Activated T-cell treated with anti-CD3 and anti-CD28 coated beads, Interleukin-2, amount 50 U/mL, for 1 hour (primary cell): ENCODE results near the gene GATAD2B.
A peak's percentile ranks its signal among the peaks of the same experiment; 100 is the strongest.

ENCODE experiments used
- DNase-seq: peaks from one replicate; pipeline ENCODE4 v3.0.0-alpha.2; 2020

Gene GATAD2B

DNA sequence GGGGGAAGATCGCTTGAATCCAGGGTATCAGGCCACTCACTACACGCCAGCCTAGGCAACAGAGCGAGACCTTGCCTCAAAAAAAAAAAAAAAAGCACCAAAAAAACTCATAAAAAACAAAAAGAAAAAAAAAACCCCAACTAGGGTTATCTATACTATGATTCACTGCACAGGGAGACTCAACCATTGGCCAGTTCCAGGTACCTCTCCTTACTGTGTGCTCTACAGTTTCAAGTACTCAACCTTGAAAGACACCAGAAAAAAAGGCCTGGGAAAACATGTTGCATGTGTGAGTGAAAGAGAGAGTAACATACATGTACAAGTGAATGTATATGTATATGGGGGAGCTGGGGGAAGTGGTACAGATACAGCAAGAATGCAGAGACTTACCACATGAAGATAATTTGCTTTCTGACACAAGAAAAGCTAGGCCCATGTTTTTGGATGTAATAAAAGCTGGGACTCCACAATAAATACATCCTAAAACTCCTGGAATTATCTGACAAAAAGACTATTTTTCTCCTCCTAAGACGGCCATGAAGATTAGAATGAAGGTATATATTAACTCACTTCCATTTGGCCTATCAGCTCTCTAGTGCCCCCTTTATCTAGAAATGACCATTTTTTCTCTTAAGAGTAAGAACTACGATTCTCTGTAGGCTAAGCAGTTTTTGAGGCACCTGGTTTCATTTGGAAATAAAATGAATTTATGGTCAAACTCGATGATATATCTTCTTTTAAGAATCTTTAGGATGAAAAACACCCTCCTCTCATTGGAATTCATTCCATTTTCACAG, 95.4 kb downstream of the GATAD2B start:
- DNase-seq = no peak

DNA sequence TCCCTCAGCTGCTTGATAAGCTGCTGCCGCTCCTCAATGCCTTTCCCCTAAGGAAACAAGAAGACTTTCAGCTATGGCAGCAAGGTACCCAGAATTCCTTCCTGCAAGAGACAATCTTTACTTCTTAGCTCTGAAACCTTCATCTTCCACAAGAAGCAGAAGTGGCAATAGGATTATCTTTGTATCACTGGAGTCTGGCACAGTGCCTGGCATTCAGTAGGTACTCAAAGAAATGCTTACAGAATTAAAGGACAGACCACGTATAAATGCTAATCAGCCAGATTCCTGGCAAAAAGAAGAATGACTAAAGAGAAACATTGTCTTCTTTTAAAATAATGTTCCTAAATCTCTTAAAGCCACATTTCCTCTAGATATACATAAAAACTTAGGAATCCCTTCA, 103.9 kb downstream of the GATAD2B start:
- no peak for DNase-seq

- DNase-seq = no peak
Observed at GRCh38 chr1:153816283-153816889, 106.4 kb downstream of the GATAD2B start.

DNA sequence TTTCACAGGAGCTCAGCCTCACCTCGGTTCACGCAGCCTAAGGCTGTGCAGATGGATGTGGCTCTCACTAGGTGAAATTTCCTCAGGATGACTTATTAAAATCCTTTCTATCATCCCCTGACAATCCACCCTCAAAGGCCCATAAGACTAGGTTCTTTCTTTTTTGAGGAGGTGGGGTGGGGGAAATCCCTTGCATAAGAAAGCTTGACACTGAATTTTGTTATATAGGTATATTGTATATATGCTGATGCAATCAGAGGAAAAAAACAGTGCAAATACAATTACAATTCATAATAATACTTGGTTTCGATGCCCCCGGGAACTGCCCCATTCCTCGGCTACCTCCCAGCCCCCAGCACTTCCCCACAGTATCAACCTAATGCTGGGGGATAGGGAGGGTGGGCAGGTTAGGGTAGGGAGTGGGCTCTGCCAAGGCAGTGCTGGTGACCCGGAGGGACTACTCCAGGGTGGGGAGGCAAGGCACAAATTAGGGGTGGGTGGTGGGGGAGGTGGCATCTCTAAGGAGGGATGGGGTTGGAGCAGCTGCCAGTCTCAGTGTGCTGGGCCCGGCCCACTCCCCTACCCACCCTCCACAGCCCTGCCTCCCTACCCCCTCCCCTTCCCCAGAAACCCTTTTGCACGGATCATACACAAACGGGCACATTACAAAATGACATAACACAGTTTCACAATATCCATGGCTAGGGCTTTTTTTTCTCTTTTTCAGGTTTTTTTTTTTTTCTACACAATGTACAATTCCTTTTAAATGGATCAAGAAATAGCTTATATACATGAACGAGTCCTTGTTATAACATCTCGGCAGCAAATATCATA, 116.7 kb downstream of the GATAD2B start:
- DNase-seq = no peak

DNA sequence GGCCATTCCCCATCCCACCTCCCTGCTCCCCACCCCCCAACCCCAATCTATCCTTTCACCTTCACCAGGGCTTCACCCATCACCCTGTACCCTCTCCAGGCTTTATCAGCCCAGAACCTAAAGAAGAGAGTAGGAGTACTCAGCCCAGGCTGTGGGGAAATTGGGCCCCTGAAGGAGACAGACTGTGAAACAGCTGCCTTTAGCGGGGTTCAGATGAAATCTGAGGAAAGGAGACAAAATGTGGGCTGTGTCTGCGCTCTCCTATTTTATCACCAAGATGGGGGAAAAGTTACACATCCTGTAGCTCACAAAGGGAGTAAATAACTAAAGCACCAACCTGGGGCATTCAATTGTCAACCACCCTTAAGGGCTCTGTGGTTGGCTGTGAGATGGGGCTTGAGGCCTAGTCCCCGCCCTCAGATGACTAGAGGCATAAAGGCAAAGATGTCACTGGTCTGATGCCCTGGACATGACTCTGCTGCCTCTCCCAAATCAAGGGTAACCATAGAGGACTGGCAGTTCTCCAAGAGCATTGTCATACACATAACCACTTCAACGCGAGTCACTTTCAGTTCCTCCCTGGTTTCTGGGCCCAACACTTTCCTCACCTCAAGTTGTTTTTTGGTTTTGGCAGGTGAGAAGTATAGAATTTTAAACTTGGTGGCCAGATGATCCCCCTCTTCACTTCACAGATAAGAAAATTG, 117.6 kb downstream of the GATAD2B start:
- DNase-seq = peak; percentile 52

DNA sequence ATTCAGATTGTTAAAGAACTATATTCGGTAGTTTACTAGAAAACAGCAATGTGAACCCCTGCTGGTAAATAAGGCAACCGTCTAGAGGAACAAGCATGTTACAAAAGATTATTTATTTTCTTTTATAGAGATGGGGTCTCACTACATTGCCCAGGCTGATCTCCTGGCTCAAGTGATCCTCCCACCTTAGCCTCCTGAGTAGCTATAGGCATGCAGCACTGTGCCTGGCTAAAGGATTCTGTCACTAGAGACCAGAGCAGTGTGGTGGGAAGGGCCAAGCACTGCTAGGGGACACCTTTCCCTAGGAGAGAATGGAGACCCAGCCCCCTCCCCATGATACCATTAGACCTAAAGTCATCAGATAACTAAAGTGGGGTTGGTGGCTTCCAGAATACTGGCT, 118.7 kb downstream of the GATAD2B start:
- DNase-seq = peak; percentile 11

DNA sequence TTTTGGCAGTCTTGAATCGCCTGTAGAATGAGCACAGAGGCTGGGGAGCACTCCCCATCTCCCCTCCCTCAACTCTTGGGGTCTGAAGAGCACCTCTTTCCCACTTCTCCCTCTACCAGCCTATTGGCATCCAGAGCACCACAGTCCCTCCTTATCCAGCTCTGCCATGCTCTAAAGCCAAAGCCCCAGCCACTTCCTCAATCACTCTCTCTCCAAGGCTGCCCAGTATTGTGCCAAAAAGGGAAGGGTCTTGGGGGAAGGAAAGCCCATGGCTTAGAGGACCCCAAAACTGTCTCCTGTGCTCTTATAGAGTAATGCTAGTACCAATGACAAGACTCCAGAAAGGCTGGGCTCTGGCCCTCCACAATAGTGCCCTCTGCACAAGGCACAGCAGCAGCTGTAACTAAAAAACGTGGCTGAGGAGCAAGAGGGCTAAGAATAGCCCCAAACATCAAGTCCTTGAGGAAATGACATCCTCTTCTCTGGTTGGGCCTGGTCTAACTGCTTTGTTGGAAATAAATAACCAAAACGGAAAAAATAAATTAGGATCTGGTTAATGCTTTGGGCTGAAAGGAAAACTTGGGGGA, 119.2 kb downstream of the GATAD2B start:
- peak; percentile 7 for DNase-seq

DNA sequence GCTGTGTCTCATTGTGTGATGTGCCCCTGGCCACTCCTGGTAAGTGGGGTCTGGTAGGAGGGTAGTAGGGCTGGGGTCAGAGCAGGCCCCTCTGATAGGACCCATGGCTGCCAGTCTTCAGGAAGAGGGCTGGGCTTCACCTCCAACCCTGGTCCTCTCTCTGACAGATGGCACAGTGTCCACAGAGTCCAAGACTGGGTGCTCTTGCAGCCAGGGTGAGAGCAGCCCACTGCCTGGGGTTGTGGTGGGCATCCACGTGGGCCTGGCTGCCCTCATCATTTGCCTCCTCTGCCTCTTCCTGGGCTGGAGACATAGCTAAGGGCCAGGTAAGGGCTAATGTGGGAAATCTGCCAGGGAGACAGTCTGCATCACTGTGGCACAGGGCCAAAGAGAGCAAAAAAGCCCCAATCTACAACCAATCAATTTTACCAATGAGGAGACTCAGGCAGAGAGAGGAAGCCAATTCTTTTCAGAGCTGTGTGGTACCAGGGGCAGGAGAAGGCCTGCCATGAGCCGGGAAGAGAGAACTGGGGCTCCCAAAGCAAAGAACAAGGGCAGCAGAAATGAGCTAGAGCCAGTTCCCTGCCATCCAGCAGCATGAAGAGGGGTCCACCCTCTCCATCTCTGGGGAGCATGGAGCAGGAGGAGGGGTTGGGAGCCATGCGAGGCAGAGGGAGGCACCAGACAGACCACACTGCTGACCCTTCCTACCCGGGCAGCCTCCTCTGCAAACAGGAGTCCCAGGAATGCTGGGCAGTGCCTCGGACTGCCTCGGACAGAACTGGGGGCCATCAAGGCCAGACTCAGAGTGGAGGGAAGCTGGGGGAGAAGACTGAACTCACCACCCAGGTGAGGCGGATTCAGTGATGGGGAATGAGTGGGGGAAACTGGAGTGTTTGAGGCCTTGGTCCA, 120.7 kb downstream of the GATAD2B start:
- peak; percentile 15 for DNase-seq

- DNase-seq = peak; percentile 12
Observed at GRCh38 chr1:153801028-153801625, 121.6 kb downstream of the GATAD2B start.

GRCh38 chr1:153800516-153800915, 122.3 kb downstream of the GATAD2B start:
- peak; percentile 6 for DNase-seq

DNA sequence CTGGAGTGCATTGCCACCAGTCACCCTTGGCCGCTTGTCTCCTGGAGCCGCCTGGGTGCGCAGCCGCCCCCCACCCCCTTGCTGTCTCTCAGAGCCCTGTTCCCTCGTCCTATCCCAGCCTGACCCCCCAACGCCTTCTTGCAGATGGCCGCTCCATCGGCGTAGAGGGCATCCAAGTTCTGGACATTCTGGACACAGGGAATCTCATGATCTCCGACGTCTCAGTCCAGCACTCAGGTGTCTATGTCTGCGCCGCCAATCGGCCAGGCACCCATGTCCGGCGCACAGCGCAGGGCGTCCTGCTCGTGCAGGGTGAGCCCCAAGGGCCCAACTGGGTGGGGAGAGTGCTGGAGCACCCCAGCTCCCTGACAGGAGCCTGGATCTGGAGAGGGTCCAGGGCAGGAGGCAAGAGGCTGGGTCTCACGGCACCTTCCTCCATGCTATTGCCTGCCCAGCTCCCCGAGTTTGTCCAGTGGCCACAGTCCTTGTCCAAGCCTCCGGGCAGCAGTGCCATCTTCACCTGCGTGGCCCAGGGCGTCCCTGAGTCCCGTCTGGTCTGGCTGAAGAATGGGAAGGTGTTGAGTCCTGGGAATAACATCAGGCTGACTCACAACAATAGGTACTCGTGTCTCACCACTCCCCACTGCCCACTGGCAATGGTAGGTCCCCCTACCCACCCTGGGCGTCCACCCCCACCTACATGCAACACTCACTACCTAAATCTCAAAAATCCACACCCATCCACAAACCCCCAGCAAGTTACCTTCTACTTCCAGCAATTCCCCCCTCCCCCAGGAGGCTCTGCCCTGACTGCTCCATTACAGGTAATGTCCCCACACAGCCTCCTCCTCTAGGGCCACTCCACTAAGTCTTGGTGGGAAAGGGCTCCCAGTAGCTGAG, 123.0 kb downstream of the GATAD2B start:
- DNase-seq = peak; percentile 14

DNA sequence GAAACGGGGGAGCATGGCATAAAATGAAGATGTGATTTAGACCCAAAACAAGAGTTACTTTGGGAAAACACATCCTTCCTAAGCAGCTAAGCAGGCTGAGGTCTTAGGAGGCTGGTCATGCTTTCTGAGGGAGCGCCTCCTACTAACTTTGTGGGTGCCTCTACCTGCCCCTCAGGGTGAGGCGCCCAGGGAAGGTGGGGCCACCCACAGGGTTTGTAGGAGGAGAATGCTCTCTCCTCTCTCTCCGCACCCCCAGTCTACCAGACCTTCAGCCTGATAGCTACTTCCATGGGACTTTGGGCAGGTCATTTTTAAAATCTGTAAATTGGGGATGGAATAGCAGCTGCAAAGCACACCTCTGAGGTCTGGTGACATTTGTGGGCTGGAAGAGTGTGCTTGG, 123.8 kb downstream of the GATAD2B start:
- DNase-seq = peak; percentile 7

GRCh38 chr1:153798468-153798780, 124.3 kb downstream of the GATAD2B start:
- DNase-seq = no peak

- DNase-seq = peak; percentile 76
Observed at GRCh38 chr1:153796786-153797659, 125.7 kb downstream of the GATAD2B start.

GRCh38 chr1:153795934-153796785, 126.6 kb downstream of the GATAD2B start:
- DNase-seq = peak; percentile 18

- DNase-seq = peak; percentile 15
Observed at GRCh38 chr1:153795330-153795837, 127.4 kb downstream of the GATAD2B start.

- peak; percentile 14 for DNase-seq
Observed at GRCh38 chr1:153794624-153795329, 128.0 kb downstream of the GATAD2B start.
